Gastroesophageal sphincter (tissue), 4 donors: ENCODE measurements around the gene SYNDIG1. TPM values are rescaled to one million over a fixed set of nuclear protein-coding genes. Genes with fewer than 3 reads are reported as not detected.

Experiments used
- ATAC-seq: fragments of 150-250 bp; one replicate; pipeline ENCODE4 v1.9.1; 2016; ENCODE audit warnings: mild to moderate bottlenecking, moderate library complexity
- H3K27ac ChIP-seq, 4 donors: fragments of 200-600 bp; sonication (generic) in 3 of 4; 1 replicate in 3 of 4; 2 replicates in 1 of 4; pipeline ENCODE4 v1.5.1; 2016 to 2019
- H3K27me3 ChIP-seq: fragments of 200-600 bp; sonication (generic); one replicate; pipeline ENCODE4 v1.5.1; 2019
- H3K36me3 ChIP-seq, 2 donors: fragments of 200-600 bp; sonication (generic); one replicate each; pipeline ENCODE4 v1.5.1; 2019; ENCODE audit warnings: control low read depth in 1 of 2
- H3K4me1 ChIP-seq, 3 donors: fragments of 200-600 bp; sonication (generic); 1 replicate in 2 of 3; 2 replicates in 1 of 3; pipeline ENCODE4 v1.5.1; 2016 to 2019; ENCODE audit warnings: control low read depth in 2 of 3
- H3K4me3 ChIP-seq, 2 donors: fragments of 200-600 bp; sonication (generic); one replicate each; pipeline ENCODE4 v1.5.1; 2019; ENCODE audit warnings: mild to moderate bottlenecking in 1 of 2, moderate library complexity in 1 of 2
- H3K9me3 ChIP-seq, 3 donors: fragments of 200-600 bp; sonication (generic); one replicate each; pipeline ENCODE4 v1.5.1; 2017 to 2019; ENCODE audit warnings: control low read depth in 2 of 3
- EP300 ChIP-seq: sonication (generic); formaldehyde crosslinking; IDR thresholded peaks from one replicate; pipeline ENCODE4 v1.6.1; 2017; ENCODE audit warnings: antibody characterized with exemption, mild to moderate bottlenecking
- POLR2A ChIP-seq, 2 donors: fragments of 450-650 bp; IDR thresholded peaks; one replicate each; pipeline ENCODE4 v1.6.1; 2017; ENCODE audit warnings: antibody characterized with exemption in 2 of 2, mild to moderate bottlenecking in 2 of 2, moderate library complexity in 1 of 2
- POLR2AphosphoS5 ChIP-seq: sonication (generic); formaldehyde crosslinking; IDR thresholded peaks from one replicate; pipeline ENCODE4 v1.6.1; 2017; ENCODE audit warnings: antibody characterized with exemption
- WGBS, 2 donors: methylation state at CpG; one replicate each; pipeline ENCODE4 v1.1.5; 2018; ENCODE audit warnings: low coverage in 1 of 2; 5-methylcytosine and 5-hydroxymethylcytosine counted together
- total RNA-seq, 4 donors: library from RNA; depleted of rRNA; stranded (reverse); fragments of >200 nt; gene quantifications; one replicate each; pipeline ENCODE4 v1.1.0, GENCODE V29; 2016
- TF ChIP-seq, protein P1 (sequence below), 4 experiments: fragments of 200-600 bp in 2 of 4; fragments of 450-650 bp in 2 of 4; sonication (generic) in 1 of 4; IDR thresholded peaks; one replicate each; pipeline ENCODE4 v1.5.1; 2017 to 2019; ENCODE audit warnings: antibody characterized with exemption in 4 of 4, mild to moderate bottlenecking in 2 of 4, moderate library complexity in 2 of 4

Gene SYNDIG1
- total RNA-seq, 4 donors from 2014 or later = 0.15 to 0.40 (median 0.16) TPM; not detected in 1

DNA sequence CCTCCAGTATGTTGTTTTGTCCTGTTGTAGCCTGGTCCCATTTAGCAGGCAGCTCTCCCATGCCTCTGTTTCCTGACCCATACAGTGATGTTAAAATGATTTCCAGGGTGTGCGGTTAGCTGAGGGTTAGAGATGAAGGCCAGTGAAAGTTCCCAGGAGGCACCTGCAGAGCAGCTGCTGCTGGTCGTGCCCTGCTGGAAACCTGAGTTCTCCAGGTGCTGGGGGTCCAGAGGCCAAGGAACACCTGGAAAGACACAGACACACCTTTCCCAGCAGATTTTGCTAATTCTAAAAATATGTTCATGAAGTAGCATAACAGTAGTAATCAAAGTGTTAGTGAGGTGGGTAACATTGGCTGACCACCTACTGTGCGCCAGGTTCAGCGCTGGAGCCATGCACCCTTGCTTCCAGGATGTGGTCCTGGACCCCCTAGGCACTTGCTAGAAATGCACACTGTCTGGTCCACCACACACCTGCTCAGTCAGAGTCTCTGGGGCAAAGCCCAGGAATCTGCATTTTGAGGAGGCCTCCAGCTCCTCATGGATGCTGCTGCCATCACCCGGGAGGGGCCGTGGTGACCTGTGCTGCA, 118.7 kb downstream of the SYNDIG1 start:
- WGBS, 2 donors = 83 to 87% methylated on average over 3 to 4 of the region's 6 CpGs
- Histone ChIP-seq H3K27ac (no peak overlapping the region), H3K4me1 (no peaks in the 10 kb centered on the region), H3K27me3 (peaks cover 2% of the 10 kb centered on the region), H3K9me3 (no peaks in the 10 kb centered on the region), H3K36me3 (no peaks in the 10 kb centered on the region), H3K4me3 (no peak overlapping the region)
- ATAC-seq = no peak
- TF ChIP-seq, protein P1, sequence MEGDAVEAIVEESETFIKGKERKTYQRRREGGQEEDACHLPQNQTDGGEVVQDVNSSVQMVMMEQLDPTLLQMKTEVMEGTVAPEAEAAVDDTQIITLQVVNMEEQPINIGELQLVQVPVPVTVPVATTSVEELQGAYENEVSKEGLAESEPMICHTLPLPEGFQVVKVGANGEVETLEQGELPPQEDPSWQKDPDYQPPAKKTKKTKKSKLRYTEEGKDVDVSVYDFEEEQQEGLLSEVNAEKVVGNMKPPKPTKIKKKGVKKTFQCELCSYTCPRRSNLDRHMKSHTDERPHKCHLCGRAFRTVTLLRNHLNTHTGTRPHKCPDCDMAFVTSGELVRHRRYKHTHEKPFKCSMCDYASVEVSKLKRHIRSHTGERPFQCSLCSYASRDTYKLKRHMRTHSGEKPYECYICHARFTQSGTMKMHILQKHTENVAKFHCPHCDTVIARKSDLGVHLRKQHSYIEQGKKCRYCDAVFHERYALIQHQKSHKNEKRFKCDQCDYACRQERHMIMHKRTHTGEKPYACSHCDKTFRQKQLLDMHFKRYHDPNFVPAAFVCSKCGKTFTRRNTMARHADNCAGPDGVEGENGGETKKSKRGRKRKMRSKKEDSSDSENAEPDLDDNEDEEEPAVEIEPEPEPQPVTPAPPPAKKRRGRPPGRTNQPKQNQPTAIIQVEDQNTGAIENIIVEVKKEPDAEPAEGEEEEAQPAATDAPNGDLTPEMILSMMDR (IDR thresholded peaks at IDR 0.05) = no peak
- TF ChIP-seq POLR2A (IDR thresholded peaks at IDR 0.05) = no peak
- TF ChIP-seq EP300 = no peak
- TF ChIP-seq POLR2AphosphoS5 = no peak

DNA sequence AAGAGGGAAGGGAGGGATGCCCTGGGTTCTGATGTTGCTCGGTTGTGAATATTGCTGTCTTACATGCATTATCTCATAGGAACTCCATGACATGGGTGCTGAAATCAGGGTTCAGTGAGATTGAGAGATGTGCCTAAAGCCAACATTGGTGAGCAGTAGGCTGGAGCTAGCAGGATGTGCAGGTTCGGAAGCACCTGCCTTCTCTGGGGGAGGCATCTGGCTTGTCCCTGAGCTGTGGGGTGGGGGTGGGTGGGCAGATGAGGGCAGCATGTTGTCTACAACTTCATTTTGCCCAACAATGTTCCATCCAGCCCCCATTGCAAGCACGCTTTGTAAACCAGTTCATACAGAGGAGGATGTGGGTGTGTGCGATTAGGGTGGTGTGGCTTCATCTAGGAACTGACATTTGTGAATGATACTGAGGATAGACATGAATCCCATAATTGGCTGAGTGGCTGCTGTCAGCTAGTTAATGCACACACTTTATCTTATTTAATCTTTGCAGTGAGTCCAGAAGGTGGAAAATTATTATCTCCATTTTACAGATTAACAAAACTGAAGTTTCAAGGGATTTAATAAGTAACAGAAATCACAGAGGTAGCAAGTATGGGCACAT, 119.4 kb downstream of the SYNDIG1 start:
- WGBS, 2 donors = 94 to 100% methylated on average over 2 to 4 of the region's 4 CpGs
- Histone ChIP-seq H3K27me3 (no peaks in the 10 kb centered on the region), H3K4me1 (no peaks in the 10 kb centered on the region), H3K9me3 (no peaks in the 10 kb centered on the region), H3K4me3 (no peak overlapping the region), H3K27ac (no peak overlapping the region), H3K36me3 (no peaks in the 10 kb centered on the region)
- TF ChIP-seq POLR2A (IDR thresholded peaks at IDR 0.05) (no peak), EP300 (no peak)
- ATAC-seq = no peak

DNA sequence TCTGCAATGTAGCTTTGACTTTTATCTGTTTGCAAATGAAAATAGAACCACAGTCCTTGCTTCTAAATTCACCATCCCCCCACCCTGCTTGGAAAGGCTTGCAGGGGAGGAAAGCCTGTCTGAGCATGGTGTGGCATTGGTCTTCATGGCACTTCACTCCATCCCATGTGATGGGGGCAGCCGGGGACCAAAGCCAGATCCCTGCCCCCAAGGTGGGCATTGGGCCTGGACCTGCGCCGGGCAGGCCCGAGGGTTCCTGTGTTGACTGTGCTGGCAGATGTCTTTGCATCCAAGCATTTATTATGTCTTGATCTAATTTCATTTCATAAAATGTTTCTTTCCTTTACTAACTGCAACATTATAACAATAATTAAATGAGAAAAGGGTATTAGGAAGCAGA, 120.0 kb downstream of the SYNDIG1 start:
- no peak for ATAC-seq
- WGBS, 2 donors = no CpG with 5 or more reads among the region's 4 CpGs

DNA sequence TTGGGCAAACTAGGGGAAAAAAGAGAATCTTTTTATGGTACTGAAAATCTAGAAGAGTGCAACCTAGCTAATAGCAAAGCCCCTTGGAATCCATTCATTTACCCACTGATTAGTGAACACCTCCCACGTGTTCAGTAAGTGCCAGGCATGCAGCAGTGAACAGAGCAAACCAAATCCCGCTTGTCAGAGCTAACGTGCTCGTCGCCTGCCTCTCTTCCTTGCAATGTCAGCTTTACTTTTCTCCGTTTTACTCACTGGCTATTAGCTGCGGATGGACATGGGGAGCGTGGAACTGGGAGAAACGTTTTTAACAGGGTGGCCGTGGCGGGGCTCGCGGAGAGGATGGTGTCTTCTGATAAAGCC, 120.4 kb downstream of the SYNDIG1 start:
- 76 to 81% methylated on average over 6 of the region's 13 CpGs for WGBS, 2 donors
- ATAC-seq = no peak
- Histone ChIP-seq H3K4me1 (no peaks in the 10 kb centered on the region), H3K36me3 (no peaks in the 10 kb centered on the region), H3K27me3 (no peaks in the 10 kb centered on the region), H3K27ac (no peak overlapping the region), H3K4me3 (no peak overlapping the region), H3K9me3 (no peaks in the 10 kb centered on the region)
- TF ChIP-seq, protein P1 (IDR thresholded peaks at IDR 0.05) = no peak
- TF ChIP-seq POLR2AphosphoS5 (no peak), EP300 (no peak), POLR2A (IDR thresholded peaks at IDR 0.05) (no peak)

More for the DNA sequence above, 120.0 kb downstream of the SYNDIG1 start:
- no peaks in the 10 kb centered on the region for H3K27me3 ChIP-seq
- no peaks in the 10 kb centered on the region for H3K36me3 ChIP-seq
- no peak overlapping the region for H3K4me3 ChIP-seq
- H3K4me1 ChIP-seq = no peaks in the 10 kb centered on the region
- H3K27ac ChIP-seq = no peak overlapping the region
- TF ChIP-seq EP300 = no peak
- no peak for TF ChIP-seq POLR2A (IDR thresholded peaks at IDR 0.05)
- TF ChIP-seq POLR2AphosphoS5 = no peak
- TF ChIP-seq, protein P1 (IDR thresholded peaks at IDR 0.05) = no peak
- no peaks in the 10 kb centered on the region for H3K9me3 ChIP-seq

DNA sequence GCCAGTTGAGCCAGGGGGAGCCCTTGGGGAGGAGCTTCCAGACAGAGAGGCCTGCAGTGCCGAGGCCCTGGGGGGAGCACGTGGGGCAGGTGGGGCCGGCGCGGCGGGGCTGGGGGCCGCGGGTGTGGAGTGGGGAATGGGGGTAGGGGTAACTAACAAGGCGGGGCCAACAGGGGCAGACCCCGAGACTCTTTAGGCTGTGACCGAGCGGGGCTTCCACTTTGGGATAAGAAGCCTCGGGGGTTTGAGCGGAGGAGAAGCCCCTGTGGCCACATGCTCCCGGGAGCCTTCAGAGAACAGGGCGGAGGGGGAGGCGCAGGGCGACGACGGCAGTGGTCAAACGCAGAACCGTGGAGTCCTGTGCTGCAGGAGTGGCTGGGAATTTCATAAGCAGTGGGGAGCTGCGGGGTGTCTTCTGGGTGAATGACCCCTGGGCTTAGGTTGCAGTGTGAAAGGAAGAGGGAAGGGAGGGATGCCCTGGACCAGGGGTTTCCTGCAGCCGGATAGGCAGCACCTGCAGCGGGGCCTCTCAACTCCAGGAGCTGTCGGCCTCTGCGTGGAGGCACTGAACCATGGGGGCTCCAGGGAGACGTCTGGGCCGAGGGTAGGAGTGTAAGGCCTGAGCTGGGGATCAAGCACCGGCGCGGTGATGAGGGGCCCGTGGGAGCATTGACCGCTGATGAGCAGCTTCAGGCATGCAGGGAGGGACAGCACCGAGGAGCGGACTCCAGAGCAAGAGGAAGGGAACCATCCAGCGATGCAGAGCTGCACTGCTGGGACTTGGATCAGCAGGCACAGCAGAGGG, 121.0 kb downstream of the SYNDIG1 start:
- no peak for TF ChIP-seq EP300
- TF ChIP-seq, protein P1 (IDR thresholded peaks at IDR 0.05) = no peak
- TF ChIP-seq POLR2AphosphoS5 = no peak
- Histone ChIP-seq H3K27me3 (no peaks in the 10 kb centered on the region), H3K36me3 (no peaks in the 10 kb centered on the region), H3K9me3 (no peaks in the 10 kb centered on the region), H3K4me1 (no peaks in the 10 kb centered on the region), H3K27ac (no peak overlapping the region), H3K4me3 (no peak overlapping the region)
- WGBS, 2 donors = 72 to 84% methylated on average over 3 to 17 of the region's 37 CpGs
- ATAC-seq = no peak
